Keratinocyte (primary cell): ENCODE data around the gene DPH1. TPM values are rescaled to one million over a fixed set of nuclear protein-coding genes. Genes with fewer than 3 reads are reported as not detected.

Experiments
- DNase-seq: peaks from one replicate; pipeline ENCODE4 v3.0.0-alpha.2; 2011; ENCODE audit warnings: low read depth, missing footprints, low spot score
- FAIRE-seq: peaks from 2 replicates; lab custom pipeline; 2011; peaks lifted over from hg19 to GRCh38; lab: Jason Lieb, UNC
- H2AFZ ChIP-seq: 2 replicates; pipeline ENCODE4 v1.6.0; 2012; ENCODE audit warnings: low read length, control low read depth, inconsistent platforms; ENCODE audit not compliant: control insufficient read depth
- H3K27ac ChIP-seq: 2 replicates; pipeline ENCODE4 v1.5.1; 2011; ENCODE audit warnings: low read length; ENCODE audit not compliant: control insufficient read depth, insufficient read depth
- H3K27me3 ChIP-seq: 3 replicates; pipeline ENCODE4 v1.6.0; 2011; ENCODE audit warnings: low read length; ENCODE audit not compliant: control insufficient read depth, insufficient read depth; ENCODE audit errors: extremely low read depth
- H3K36me3 ChIP-seq, 2 experiments: 2 replicates in 1 of 2; 3 replicates in 1 of 2; pipeline ENCODE4 v1.5.1; 2011; ENCODE audit warnings: low read length in 2 of 2, mild to moderate bottlenecking in 1 of 2; ENCODE audit not compliant: control insufficient read depth in 2 of 2, insufficient read depth in 2 of 2; ENCODE audit errors: extremely low read depth in 1 of 2
- H3K4me1 ChIP-seq: 3 replicates; pipeline ENCODE4 v1.5.1; 2011; ENCODE audit warnings: low read length; ENCODE audit not compliant: control insufficient read depth, insufficient read depth; ENCODE audit errors: extremely low read depth
- H3K4me2 ChIP-seq: 3 replicates; pipeline ENCODE4 v1.6.0; 2011; ENCODE audit warnings: low read depth, low read length; ENCODE audit not compliant: control insufficient read depth, insufficient read depth; ENCODE audit errors: extremely low read depth
- H3K4me3 ChIP-seq, 3 experiments: fragments of 200-600 bp in 1 of 3; sonication (generic) in 1 of 3; 2 replicates in 2 of 3; 3 replicates in 1 of 3; pipeline ENCODE4 v1.5.1; 2011 to 2016; ENCODE audit warnings: low read length in 3 of 3, mild to moderate bottlenecking in 3 of 3, control low read depth in 2 of 3, inconsistent platforms in 1 of 3, low read depth in 1 of 3, mixed read lengths in 1 of 3, mixed run types in 1 of 3, moderate library complexity in 1 of 3; ENCODE audit not compliant: control insufficient read depth in 2 of 3, insufficient read depth in 2 of 3; ENCODE audit errors: extremely low read depth in 1 of 3
- H3K79me2 ChIP-seq: 2 replicates; pipeline ENCODE4 v1.6.0; 2012; ENCODE audit warnings: low read length; ENCODE audit not compliant: control insufficient read depth, insufficient read depth
- H3K9ac ChIP-seq: 3 replicates; pipeline ENCODE4 v1.6.0; 2011; ENCODE audit warnings: low read length; ENCODE audit not compliant: control insufficient read depth, insufficient read depth; ENCODE audit errors: extremely low read depth
- H3K9me1 ChIP-seq: 3 replicates; pipeline ENCODE4 v1.6.0; 2011; ENCODE audit warnings: low read length; ENCODE audit not compliant: control insufficient read depth, insufficient read depth; ENCODE audit errors: extremely low read depth
- H3K9me3 ChIP-seq: 2 replicates; pipeline ENCODE4 v1.5.1; 2012; ENCODE audit warnings: low read depth, low read length; ENCODE audit not compliant: control insufficient read depth
- H4K20me1 ChIP-seq: 3 replicates; pipeline ENCODE4 v1.6.0; 2011; ENCODE audit warnings: low read length; ENCODE audit not compliant: control insufficient read depth, insufficient read depth; ENCODE audit errors: extremely low read depth
- CTCF ChIP-seq, 3 experiments: IDR thresholded peaks in 1 of 3; conservative IDR thresholded peaks in 1 of 3; optimal IDR thresholded peaks in 1 of 3; 2 replicates in 2 of 3; 3 replicates in 1 of 3; pipeline versions ENCODE3 to v1.5.1; 2011; ENCODE audit warnings: low read length in 3 of 3, mild to moderate bottlenecking in 3 of 3, moderate library complexity in 2 of 3, control low read depth in 1 of 3, inconsistent platforms in 1 of 3; ENCODE audit not compliant: insufficient read depth in 2 of 3; ENCODE audit errors: extremely low read depth in 1 of 3
- EZH2 ChIP-seq: IDR thresholded peaks from one replicate; pipeline ENCODE4 v1.6.1; 2012; ENCODE audit warnings: inconsistent platforms, mild to moderate bottlenecking, low read length, moderate library complexity
- dilution Hi-C: fragments of 300-500 bp; cut with MboI; formaldehyde crosslinking; loops from one replicate; pipeline ENCODE4 v1.7.0; 2020; ENCODE audit warnings: low sequenced_read_pairs; ENCODE audit not compliant: extremely low pct_ligation_motif_present
- polyA plus RNA-seq, 5 experiments: library from polyadenylated mRNA; depleted of rRNA in 3 of 5; stranded (reverse) in 3 of 5; stranded (forward) in 1 of 5; unstranded in 1 of 5; fragments of >200 nt; gene quantifications; 1 replicate in 1 of 5; 2 replicates in 3 of 5; 3 replicates in 1 of 5; pipeline versions ENCODE4 v1.2.1 to v1.2.3, GENCODE V29; 2011 to 2012; ENCODE audit warnings: missing spikeins in 2 of 5, low read depth in 1 of 5, low replicate concordance in 1 of 5

Gene DPH1
- polyA plus RNA-seq, 1 donor (not counting 4 experiments of a cell fraction or from before 2014, with no cell fraction given): 18.9 TPM

- no peak for FAIRE-seq
- dilution Hi-C loops: no loop called here
- no peak for DNase-seq
These were observed 10.2 kb upstream of the DPH1 start for GRCh38 chr17:2019723-2020122.

GRCh38 chr17:2020721-2021120 lies 9.2 kb upstream of the DPH1 start:
- Histone ChIP-seq H3K36me3 (no peaks in the 10 kb centered on the region), H3K9ac (no peak overlapping the region), H3K4me3 (no peak overlapping the region), H3K9me1 (no peaks in the 10 kb centered on the region), H3K9me3 (no peaks in the 10 kb centered on the region), H2AFZ (no peak overlapping the region), H3K27me3 (peaks cover 8% of the 10 kb centered on the region), H3K4me1 (peaks cover 11% of the 10 kb centered on the region), H3K27ac (no peak overlapping the region), H3K4me2 (no peak overlapping the region), H3K79me2 (no peaks in the 10 kb centered on the region), H4K20me1 (no peaks in the 10 kb centered on the region)
- DNase-seq (no peak), FAIRE-seq (no peak)
- dilution Hi-C loops: no loop called here
- TF ChIP-seq EZH2: no peak

More at GRCh38 chr17:2019723-2020122, 10.2 kb upstream of the DPH1 start:
- Histone ChIP-seq H3K4me2 (no peak overlapping the region), H3K36me3 (no peaks in the 10 kb centered on the region), H3K4me3 (no peak overlapping the region), H3K4me1 (peaks cover 8% of the 10 kb centered on the region), H3K27ac (no peak overlapping the region), H3K9me1 (no peaks in the 10 kb centered on the region), H3K9me3 (no peaks in the 10 kb centered on the region), H3K79me2 (no peaks in the 10 kb centered on the region), H3K27me3 (peaks cover 6% of the 10 kb centered on the region), H3K9ac (no peak overlapping the region), H2AFZ (no peak overlapping the region), H4K20me1 (no peaks in the 10 kb centered on the region)
- TF ChIP-seq EZH2: no peak
- no peak for TF ChIP-seq CTCF (optimal IDR thresholded peaks at IDR 0.05 in 1 of 3, IDR thresholded peaks at IDR 0.05 in 1 of 3, conservative IDR thresholded peaks at IDR 0.05 in 1 of 3; ENCODE audit: extremely low read depth in 1 of 3, insufficient read depth in 2 of 3, low read length in 3 of 3)

- Histone ChIP-seq H3K9me1 (no peaks in the 10 kb centered on the region), H3K27me3 (peaks cover 8% of the 10 kb centered on the region), H3K9ac (no peak overlapping the region), H4K20me1 (no peaks in the 10 kb centered on the region), H3K79me2 (no peaks in the 10 kb centered on the region), H3K4me3 (no peak overlapping the region), H3K4me2 (no peak overlapping the region), H3K4me1 (peaks cover 3% of the 10 kb centered on the region), H3K36me3 (no peaks in the 10 kb centered on the region), H3K9me3 (no peaks in the 10 kb centered on the region), H2AFZ (no peak overlapping the region), H3K27ac (no peak overlapping the region)
- DNase-seq: no peak
- no peak for FAIRE-seq
- dilution Hi-C loops: no loop called here
- TF ChIP-seq EZH2: no peak
- TF ChIP-seq CTCF (optimal IDR thresholded peaks at IDR 0.05 in 1 of 3, IDR thresholded peaks at IDR 0.05 in 1 of 3, conservative IDR thresholded peaks at IDR 0.05 in 1 of 3; ENCODE audit: extremely low read depth in 1 of 3, insufficient read depth in 2 of 3, low read length in 3 of 3): no peak
These were observed 7.2 kb upstream of the DPH1 start for GRCh38 chr17:2022647-2023240.
